VCaP (cell line): ENCODE data around the gene TMEM151A.

ENCODE experiments used
- H3K27ac ChIP-seq: fragments of 450-650 bp; 2 replicates; pipeline ENCODE4 v1.5.1; 2017
- TF ChIP-seq, protein P1 (sequence below): fragments of 450-650 bp; conservative IDR thresholded peaks from 2 replicates; pipeline ENCODE4 v1.5.1; 2017; ENCODE audit warnings: mild to moderate bottlenecking, moderate library complexity

Gene TMEM151A

DNA sequence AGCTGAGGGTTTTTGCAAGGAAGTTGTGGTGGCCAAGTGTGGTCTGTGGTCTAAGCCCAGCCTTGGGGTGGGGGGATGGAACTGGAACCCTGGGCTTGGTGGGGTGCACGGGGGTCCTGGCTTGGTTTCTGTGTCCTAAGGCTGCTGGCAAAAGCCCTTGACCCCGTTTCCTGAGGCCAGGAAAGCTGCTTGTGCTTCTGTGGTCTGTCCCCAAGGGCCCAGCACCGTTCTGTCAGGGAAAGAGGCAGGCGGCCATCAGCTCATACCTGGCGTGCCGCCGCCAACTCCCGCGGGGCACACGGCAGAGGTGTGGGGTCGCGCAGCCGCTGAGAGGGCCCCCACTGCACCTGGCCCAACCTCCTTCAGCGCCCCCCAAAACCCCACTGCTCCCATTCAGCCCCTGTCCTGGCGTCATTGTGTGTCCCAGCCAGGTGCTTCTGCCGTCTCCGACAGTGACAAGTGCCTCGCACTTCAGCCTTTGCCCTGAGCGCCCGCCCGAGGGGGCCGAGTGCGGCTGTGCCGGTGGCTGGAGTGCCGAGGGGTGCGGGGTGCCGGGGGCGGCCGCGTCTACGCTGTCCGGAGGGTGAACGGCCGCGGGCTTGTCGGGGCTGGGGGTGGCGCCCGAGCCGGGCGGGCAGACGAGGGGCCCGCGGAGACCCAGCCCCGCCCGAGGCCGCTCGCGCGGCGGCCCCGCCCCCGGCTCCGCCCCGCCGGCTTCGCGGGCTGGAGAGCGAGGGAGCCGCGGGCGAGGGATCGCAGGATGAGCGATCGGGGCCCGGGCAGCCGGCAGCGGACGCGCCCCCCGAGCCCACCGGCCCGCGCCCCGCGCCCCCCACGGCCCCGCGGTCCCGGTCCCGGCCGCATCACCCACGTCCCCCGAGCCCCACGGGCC lies 14.0 kb upstream of the TMEM151A start, which contains the start of gene CNIH2:
Gene CNIH2 (plus strand): TSS at position 705 of the 892 bp plus-strand sequence. CDS start 282 bp downstream, outside the sequence.
- H3K27ac ChIP-seq, result peak within 1 kb of the TSS; percentile 67
- TF ChIP-seq, protein P1, sequence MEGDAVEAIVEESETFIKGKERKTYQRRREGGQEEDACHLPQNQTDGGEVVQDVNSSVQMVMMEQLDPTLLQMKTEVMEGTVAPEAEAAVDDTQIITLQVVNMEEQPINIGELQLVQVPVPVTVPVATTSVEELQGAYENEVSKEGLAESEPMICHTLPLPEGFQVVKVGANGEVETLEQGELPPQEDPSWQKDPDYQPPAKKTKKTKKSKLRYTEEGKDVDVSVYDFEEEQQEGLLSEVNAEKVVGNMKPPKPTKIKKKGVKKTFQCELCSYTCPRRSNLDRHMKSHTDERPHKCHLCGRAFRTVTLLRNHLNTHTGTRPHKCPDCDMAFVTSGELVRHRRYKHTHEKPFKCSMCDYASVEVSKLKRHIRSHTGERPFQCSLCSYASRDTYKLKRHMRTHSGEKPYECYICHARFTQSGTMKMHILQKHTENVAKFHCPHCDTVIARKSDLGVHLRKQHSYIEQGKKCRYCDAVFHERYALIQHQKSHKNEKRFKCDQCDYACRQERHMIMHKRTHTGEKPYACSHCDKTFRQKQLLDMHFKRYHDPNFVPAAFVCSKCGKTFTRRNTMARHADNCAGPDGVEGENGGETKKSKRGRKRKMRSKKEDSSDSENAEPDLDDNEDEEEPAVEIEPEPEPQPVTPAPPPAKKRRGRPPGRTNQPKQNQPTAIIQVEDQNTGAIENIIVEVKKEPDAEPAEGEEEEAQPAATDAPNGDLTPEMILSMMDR, result no peak

DNA sequence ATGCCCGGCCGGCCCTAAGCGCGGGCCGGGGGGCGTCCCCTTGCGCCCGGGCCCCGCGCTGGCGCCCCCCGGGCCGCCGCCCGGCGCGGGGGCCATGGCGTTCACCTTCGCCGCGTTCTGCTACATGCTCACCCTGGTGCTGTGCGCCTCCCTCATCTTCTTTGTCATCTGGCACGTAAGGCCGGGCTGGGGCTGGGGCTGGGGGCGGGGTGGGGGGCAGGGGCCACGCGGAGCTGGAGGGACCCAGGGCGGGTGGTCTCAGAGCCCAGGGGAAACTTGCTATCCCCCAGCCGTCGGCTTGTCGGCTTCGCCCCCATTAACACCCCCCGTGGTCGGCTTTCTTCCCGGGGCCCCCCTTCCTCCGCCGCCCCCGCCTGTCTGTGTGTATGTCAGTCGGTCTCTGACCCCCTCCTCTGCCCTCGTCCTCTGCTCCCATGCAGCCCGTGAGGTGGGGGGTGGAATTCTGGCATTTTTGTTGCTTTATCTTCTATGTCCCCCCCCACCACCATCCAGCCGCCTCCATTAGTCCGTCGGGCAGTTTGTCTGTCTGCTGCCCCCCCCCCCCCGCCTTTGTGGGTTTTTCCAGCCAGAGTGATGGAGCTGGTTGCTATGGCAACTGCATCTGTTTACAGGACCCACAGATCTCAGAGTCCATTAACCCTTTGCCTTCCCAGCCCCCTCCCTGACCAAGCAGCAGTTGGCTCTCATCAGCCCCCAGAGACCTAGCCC lies 13.2 kb upstream of the TMEM151A start:
- TF ChIP-seq, protein P1, result no peak
- peak overlapping the region; percentile 67 for H3K27ac ChIP-seq

DNA sequence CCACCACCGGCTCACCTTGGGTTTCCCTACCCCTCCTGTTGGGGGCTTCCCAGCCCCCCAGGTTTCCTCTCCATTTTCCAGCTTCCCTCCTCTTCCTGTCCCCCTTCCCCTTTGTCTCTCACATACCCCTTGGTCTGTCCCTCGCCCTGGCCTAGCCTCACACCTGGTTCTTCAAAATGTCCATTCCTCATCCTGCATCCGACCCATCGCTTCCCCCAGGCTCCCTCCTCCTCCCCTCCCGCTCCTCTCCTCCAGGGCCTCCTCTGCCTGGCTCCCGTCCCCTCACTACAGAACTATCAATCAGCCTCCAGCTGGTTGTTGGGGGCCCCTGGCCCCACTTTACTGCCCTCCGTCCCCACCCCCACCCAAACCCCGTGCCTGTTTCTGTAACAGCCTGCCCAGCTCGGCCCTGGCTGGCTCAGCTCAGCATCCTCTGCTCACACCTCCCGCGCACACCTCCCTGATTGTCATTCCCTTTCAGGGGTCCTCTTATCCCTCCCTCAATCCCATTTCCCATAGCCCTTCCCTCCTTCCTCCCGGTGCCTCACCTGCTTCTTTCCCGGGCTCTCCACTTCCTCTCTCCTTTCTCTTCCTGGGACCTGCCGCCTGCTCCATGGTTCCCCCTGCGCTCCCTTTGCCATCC lies 12.5 kb upstream of the TMEM151A start:
- TF ChIP-seq, protein P1, result no peak
- no peak overlapping the region for H3K27ac ChIP-seq

DNA sequence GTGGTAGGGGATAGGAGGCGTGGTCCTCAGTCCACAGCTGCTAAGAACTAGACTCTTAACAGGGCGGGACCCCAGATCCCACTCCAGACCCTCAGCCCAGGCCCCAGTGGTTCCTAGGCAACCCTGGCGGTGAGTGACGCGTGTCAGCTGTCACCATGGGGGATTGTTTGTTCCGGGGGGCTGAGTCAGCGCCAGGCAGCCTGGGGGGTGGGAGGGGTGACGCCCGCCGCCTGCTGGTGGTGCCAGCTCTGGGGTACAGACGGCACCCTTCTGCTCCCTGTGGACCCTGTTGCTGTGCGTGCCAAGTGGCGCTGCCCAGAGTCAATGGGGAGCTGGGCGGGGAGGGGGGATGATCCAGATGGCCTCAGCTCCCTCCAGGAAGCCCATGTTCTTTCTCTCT lies 11.3 kb upstream of the TMEM151A start:
- H3K27ac ChIP-seq, result no peak overlapping the region
- TF ChIP-seq, protein P1, result no peak

DNA sequence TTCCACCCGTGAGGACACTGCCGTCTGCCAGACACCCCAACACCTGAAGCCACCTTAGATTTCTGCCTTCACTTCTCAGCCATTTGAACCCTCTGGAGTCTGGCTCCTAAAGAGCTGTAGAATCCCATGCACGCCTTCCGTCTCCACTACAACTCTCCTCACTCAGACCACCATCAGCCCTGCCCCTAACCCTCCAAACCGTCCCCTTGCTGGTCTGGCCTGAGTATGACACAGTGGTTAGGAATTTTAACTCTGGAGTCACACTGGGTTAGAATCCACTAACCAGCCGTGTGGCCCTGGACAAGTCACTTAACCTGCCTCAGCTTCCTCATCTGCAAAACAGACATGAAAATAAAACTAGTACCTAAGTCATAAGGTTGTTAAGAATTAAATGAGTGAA lies 10.7 kb upstream of the TMEM151A start:
- TF ChIP-seq, protein P1, result no peak
- no peak overlapping the region for H3K27ac ChIP-seq

DNA sequence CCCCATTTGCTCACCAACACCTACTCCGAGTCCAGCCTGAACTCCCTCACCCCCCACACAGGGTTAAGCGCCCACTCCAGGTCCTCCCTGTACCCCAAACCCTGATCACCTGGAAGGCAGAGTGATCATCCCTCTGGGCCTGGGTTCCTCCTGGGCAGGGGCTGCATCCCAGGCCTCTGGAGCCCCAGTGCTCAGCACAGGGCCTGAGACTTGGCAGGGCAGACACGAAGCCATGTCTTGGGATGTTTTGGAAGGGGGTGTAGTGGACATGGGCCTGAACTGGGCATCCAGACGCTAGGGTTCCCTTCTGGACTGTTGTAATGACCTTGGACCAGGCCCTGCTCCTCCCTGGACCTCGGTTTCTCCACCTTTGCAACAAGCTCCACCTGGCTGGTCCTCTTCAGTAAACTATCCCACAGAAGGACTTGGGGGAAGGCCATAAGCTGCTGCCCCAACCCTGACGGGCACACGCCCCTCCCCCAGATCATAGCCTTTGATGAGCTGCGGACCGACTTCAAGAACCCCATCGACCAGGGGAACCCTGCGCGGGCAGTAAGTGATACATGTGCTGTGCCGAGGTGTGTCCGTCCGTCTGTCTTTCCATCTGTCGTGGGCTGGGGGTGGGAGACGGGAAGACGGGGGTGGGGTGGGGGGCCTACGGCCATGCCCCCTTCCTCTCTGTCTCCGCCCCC lies 9.8 kb upstream of the TMEM151A start:
- H3K27ac ChIP-seq, result no peak overlapping the region
- TF ChIP-seq, protein P1, result no peak
